Iris pigment epithelial cell (primary cell): ENCODE results near the gene SEC24D.

Source experiments
- DNase-seq: peaks from one replicate; pipeline ENCODE4 v3.0.0-alpha.2; 2011; ENCODE audit warnings: low read depth

Gene SEC24D

DNA sequence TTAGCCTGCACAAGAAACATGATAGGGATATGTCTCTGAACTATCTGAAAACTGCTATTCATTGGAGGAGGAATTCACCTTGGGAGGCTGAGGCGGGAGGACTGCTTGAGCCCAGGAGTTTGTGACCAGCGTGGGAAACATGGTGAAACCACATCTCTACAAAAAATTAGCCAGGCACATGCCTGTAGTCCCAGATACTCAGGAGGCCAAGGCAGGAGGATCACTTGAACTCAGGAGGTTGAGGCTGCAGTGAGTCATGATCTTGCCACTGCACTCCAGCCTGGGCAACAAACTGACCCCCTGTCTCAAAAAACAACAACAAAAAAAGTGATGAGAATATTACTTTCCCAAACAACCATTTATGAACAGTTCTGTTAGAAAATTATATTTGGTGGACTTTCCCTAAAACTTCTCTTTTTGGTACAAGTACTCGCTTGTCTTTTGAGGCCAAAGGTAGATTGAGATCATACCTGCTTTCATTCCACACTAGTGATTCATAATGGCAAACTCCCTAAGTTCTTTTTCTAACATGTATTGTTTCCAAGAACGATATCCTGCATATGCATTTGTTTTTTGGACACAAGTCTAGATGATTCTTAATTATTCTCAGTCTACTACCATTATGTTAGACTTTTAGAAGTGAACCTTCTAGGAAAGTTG, 117.3 kb downstream of the SEC24D start:
- DNase-seq: no peak

- DNase-seq: no peak
Observed at GRCh38 chr4:118716304-118716703, 119.6 kb downstream of the SEC24D start.

GRCh38 chr4:118714682-118715081, 121.2 kb downstream of the SEC24D start:
- no peak for DNase-seq

DNA sequence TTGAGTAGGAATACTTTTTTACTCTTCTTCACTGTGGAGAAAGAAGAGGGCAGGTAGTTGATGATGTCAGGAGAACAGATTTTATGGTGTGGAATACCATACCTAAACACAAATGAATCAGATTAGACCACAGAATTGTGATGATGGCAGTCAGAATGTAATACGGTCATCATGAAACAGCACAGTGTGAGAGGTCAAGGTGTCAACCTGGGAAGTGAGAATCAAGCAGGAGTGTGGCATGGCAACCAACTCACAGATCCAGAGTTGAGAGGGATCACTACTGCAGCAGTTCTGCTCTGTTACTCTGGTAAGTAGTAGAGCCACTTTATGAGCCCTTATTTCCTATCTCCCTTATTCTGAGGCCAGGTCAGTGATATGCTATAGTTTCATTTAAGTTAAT, 123.1 kb downstream of the SEC24D start:
- peak; percentile 58 for DNase-seq

DNA sequence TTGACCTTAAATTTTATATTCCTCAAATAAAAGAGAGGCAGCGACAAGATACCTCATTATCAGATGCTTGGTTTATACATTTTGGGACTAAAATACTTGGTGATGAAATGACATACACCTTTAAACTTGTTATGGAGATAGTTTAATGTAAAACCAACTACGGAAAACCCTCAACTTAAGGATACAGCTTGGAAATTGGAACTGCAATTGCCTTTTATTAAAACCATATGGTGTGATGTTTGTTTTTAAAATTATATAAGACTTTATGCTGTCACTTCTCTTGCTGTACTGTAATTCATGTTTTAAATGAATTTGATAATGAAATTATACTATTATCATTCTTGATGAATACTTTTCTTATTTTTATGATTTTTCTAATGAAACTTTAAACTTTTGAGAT, 124.9 kb downstream of the SEC24D start:
- DNase-seq: no peak

DNA sequence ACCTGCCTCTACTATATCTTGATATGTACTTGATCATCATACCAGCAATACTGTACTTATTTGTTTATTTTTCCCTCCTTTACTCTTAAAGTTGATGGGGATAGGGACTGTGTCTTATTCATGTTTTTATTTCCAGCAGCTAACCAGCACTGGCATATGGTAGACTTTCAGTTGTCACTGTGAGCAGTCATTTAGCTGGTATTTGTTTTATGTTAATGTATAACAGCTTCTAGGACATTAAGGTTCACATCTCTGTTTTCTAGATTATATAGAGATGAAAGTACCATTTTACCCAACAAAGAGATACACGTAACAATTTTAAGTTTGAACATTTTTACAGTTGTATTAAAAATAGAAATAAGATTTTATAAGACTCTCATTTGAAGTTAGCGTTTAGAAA, 132.8 kb downstream of the SEC24D start:
- DNase-seq: no peak

DNA sequence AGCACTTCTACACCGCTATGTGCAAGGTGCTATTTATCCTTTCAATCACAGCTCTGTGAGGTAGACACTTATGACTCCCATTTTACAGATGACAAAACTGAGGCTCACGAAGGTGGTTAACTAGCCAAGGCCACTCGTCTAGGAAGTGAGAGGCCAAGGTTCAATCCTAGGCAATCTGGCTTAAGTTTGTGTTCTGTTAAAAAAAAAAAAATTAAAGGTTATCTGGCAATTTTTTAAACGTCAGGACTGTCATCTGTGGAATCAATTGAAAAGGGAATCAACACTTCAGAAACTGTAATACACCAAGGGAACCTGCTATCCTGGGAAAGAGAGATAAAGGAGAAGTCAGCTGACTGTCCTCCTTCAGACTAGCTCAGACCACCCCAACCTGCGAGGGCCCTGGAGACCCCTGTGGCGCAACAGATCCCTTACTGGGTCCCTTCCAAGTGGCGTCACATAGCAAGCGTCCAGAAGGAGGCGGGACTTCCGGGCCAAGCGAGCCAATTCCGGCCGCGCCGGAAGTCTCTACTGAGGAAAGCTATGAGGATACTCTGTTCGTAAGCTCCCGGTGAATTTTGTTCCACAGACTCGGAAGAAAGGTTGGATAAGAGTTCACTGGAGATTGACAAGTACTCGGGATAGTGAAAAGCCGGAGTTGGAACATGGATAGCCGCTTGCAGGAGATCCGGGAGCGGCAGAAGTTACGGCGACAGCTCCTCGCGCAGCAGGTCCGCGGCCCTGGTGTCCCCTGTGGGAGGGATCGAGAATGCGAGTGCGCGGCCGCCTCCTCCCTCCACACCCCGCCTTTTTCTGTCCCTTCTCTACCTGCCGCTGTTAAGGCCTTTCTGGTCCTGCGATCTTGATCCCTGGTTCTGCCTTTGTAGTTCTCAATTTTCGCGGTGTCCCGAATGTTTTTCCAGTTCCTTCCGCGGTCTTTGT, 150.8 kb downstream of the SEC24D start, which contains the start of gene METTL14:
Gene METTL14 (plus strand): TSS at position 520 of the 939 bp plus-strand sequence. CDS start 143 bp downstream, at position 663.
- peak; percentile 92 for DNase-seq

GRCh38 chr4:118683513-118683912, 152.4 kb downstream of the SEC24D start:
- no peak for DNase-seq

- DNase-seq: peak; percentile 31
Observed at GRCh38 chr4:118682928-118683327, 153.0 kb downstream of the SEC24D start.

- no peak for DNase-seq
Observed at GRCh38 chr4:118680808-118681207, 155.1 kb downstream of the SEC24D start.

- no peak for DNase-seq
Observed at GRCh38 chr4:118676128-118676527, 159.8 kb downstream of the SEC24D start.
